ENCODE results near the gene MRPS22. TPM values are rescaled to one million over a fixed set of nuclear protein-coding genes. Genes with fewer than 3 reads are reported as not detected.

The MRPS22 gene
- total and polyA plus RNA-seq, 8 donors = 28.4 to 63.0 (median 56.5) TPM

DNA sequence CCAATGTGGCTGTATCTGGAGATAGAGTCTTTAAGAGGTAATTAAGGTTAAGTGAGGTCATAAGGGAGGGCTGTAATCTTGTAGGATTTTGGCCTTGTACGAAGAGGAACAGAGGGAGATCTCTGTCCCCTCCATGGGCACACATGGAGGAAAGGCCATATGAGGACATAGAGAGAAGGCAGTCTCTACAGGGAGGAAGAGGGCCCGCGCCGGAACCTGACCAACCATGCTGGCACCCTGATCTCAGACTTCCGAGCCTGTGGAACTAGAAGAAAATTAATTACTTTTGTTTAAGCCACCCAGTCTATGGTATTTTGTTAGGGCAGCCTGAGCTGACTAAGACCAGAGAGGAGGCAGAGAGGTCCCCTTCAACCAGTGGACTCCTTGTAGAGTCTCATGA is 17.7 kb upstream of the MRPS22 start:
- TF ChIP-seq, protein P1, sequence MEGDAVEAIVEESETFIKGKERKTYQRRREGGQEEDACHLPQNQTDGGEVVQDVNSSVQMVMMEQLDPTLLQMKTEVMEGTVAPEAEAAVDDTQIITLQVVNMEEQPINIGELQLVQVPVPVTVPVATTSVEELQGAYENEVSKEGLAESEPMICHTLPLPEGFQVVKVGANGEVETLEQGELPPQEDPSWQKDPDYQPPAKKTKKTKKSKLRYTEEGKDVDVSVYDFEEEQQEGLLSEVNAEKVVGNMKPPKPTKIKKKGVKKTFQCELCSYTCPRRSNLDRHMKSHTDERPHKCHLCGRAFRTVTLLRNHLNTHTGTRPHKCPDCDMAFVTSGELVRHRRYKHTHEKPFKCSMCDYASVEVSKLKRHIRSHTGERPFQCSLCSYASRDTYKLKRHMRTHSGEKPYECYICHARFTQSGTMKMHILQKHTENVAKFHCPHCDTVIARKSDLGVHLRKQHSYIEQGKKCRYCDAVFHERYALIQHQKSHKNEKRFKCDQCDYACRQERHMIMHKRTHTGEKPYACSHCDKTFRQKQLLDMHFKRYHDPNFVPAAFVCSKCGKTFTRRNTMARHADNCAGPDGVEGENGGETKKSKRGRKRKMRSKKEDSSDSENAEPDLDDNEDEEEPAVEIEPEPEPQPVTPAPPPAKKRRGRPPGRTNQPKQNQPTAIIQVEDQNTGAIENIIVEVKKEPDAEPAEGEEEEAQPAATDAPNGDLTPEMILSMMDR (IDR thresholded peaks at IDR 0.05) = no peak
- intact Hi-C loops (cut with DNase I) = loop anchor here in 1 of 2 donors (5.0 kb wide), 1 partner anchor 214 kb away; no protein-coding TSS in a partner anchor
- Histone ChIP-seq H3K27me3 (peaks cover 0 to 24% of the 10 kb centered on the region in 2 donors), H3K9me3 (no peaks in the 10 kb centered on the region), H3K4me3 (no peak overlapping the region), H3K36me3 (no peaks in the 10 kb centered on the region), H3K27ac (no peak overlapping the region), H3K4me1 (peaks cover 0 to 10% of the 10 kb centered on the region in 2 donors)
- DNase-seq (no peak), ATAC-seq (no peak)

DNA sequence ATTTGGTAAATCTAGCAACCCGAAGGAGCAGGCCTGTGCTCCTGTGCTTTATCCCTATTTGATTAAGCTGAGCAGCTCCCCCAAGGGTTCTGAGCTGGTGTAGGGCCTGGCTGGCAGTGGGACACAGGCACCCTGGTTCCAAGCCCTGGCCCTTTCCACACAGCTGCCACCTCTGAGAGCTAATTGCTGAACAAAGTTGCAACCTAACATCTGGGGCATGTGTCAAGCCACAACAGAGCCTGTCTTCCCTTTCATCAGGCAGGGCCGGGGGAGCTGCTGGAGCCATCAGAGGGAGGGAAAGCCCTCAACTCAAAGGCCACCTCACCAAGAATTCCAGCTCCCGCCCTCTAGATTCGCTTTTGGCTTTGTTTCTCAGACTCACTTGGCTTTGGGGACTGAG is 17.1 kb upstream of the MRPS22 start:
- intact Hi-C loops (cut with DNase I) = loop anchor here in 1 of 2 donors (5.0 kb wide), 1 partner anchor 214 kb away; no protein-coding TSS in a partner anchor
- peaks cover 0 to 29% of the 10 kb centered on the region in 2 donors for H3K27me3 ChIP-seq
- no peaks in the 10 kb centered on the region for H3K9me3 ChIP-seq
- no peak for DNase-seq
- H3K27ac ChIP-seq = no peak overlapping the region
- TF ChIP-seq, protein P1 (IDR thresholded peaks at IDR 0.05) = no peak
- ATAC-seq = no peak
- H3K36me3 ChIP-seq = no peaks in the 10 kb centered on the region
- H3K4me3 ChIP-seq = no peak overlapping the region
- peaks cover 0 to 10% of the 10 kb centered on the region in 2 donors for H3K4me1 ChIP-seq

DNA sequence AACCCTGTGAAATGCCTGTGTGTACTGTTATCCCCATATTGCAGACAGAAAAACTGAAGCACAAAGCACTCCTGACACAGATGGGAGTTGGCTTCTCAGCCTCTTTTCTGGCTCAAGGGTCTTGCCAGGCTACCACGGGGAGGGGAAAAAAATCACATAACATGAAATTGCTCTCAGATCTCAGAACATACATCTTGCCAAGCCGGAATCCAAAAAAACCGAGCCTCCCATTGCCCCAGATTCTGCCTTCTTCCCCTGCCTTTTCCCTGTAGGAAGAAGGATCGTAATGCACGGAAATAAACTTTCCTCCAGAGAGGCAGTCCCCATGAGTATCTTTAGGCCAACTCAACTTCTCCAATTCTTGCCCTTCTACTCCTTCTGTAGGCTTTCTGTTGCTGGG is 16.6 kb upstream of the MRPS22 start:
- intact Hi-C loops (cut with DNase I) = loop anchor here in 1 of 2 donors (5.0 kb wide), 1 partner anchor 215 kb away; no protein-coding TSS in a partner anchor
- no peak overlapping the region for H3K4me3 ChIP-seq
- H3K27me3 ChIP-seq = peaks cover 0 to 29% of the 10 kb centered on the region in 2 donors
- DNase-seq (no peak), ATAC-seq (no peak)
- H3K36me3 ChIP-seq = no peaks in the 10 kb centered on the region
- H3K27ac ChIP-seq = no peak overlapping the region
- H3K9me3 ChIP-seq = no peaks in the 10 kb centered on the region
- TF ChIP-seq, protein P1 (IDR thresholded peaks at IDR 0.05) = no peak
- peaks cover 0 to 10% of the 10 kb centered on the region in 2 donors for H3K4me1 ChIP-seq

DNA sequence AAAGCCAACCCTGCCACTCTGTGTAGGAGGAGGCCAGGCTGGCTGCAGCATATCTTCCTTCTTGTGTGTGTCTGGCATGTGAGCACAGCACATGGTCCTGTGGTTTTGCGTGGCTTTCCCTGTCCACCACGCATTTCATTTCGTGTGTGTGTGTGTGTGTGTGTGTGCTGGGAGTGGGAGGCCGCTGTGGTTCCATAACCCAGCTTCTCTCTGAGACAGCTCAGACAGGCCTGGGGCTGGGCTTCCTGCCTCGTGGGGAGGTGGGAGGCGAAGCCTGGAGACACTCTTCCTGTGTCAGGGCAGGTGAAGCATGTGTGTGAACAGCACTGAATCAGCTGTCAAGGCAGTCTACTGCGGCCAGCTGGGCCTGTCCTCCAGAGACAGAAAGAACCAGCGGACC is 16.0 kb upstream of the MRPS22 start:
- TF ChIP-seq, protein P1 (IDR thresholded peaks at IDR 0.05) = no peak
- Histone ChIP-seq H3K27me3 (peaks cover 0 to 33% of the 10 kb centered on the region in 2 donors), H3K4me3 (no peak overlapping the region), H3K27ac (no peak overlapping the region), H3K4me1 (peaks cover 0 to 10% of the 10 kb centered on the region in 2 donors), H3K9me3 (no peaks in the 10 kb centered on the region), H3K36me3 (no peaks in the 10 kb centered on the region)
- intact Hi-C loops (cut with DNase I) = loop anchor here in 1 of 2 donors (5.0 kb wide), 1 partner anchor 216 kb away; no protein-coding TSS in a partner anchor
- no peak for ATAC-seq
- DNase-seq = no peak

DNA sequence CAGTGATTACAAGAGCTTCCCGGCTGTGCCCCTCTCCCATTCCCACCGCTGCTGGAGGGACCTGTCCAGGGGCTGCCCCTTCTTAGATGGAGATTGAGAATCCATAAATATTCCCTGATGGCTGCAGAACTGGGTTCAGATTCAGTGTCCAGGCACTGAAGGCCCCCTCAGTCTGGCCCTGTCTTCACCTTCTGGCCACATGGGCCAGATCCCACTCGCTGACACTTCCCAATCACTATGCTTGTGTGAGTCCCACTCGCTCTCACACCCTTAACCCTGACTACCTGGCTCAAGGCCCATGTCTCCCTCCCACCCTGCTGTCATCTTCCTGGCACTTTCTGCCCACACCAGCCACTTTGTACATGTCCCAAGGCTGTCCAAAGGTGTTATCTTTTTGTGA is 15.5 kb upstream of the MRPS22 start:
- no peak overlapping the region for H3K4me3 ChIP-seq
- TF ChIP-seq, protein P1 (IDR thresholded peaks at IDR 0.05) = no peak
- H3K27ac ChIP-seq = no peak overlapping the region
- intact Hi-C loops (cut with DNase I) = loop anchor here in 1 of 2 donors (5.0 kb wide), 1 partner anchor 216 kb away; no protein-coding TSS in a partner anchor
- no peaks in the 10 kb centered on the region for H3K9me3 ChIP-seq
- H3K36me3 ChIP-seq = no peaks in the 10 kb centered on the region
- peaks cover 0 to 10% of the 10 kb centered on the region in 2 donors for H3K4me1 ChIP-seq
- H3K27me3 ChIP-seq = peaks cover 0 to 33% of the 10 kb centered on the region in 2 donors
- ATAC-seq = no peak
- DNase-seq = no peak
